Measurements from ENCODE around the gene RAB11FIP2. TPM values are rescaled to one million over a fixed set of nuclear protein-coding genes. Genes with fewer than 3 reads are reported as not detected.

RAB11FIP2 gene
- polyA plus RNA-seq, 1 of the 3 experiments (the other 2 are of a cell fraction): 3.0 TPM

DNA sequence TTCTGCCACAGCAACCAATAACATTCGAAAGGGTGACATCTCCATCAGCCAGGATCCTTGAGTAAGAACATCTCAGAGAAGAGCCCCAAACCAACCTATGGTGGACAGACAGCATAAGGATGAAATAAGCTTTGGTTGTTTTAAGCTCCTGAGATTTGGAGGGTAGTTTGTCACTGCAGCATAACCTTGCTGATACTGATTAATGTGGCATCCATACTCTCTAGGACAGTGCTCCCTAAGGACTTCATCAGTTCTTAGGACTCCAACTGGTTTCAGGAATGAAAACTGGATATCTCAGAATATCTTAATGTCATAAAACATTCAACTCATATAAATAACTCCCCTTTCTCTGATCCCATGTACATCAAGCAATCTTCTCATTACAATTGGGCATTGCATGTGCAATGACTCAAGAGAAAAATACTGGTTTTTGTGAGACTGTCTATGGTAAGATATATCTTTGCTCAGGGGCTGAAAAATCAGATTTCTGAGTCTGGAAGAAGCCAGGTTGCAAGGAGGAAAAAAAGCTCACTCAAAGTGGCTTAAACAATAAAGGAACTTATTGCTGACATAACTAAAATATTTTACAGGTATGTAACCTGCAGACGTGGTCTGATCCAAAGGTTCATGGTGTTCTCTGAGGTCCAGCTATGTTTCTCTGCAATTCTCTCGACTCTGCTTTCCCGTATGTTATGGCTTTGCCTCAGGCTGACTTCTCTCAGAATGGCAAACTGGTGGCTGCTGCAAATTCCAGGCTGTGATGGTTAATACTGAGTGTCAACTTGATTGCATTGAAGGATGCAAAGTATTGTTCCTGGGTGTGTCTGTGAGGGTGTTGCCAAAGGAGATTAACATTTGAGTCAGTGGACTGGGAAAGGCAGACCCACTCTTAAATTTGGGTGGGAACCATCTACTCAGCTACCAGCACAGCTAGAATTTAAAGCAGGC is 65.7 kb downstream of the RAB11FIP2 start:
- H3K36me3 ChIP-seq (replicated peaks in 1 of 2; ENCODE audit: control insufficient read depth in 1 of 2, insufficient read depth in 2 of 2, low read length in 1 of 2): no peaks in the 10 kb centered on the region
- no peaks in the 10 kb centered on the region for H4K20me1 ChIP-seq (ENCODE audit: insufficient read depth)
- peaks cover 2% of the 10 kb centered on the region for H3F3A ChIP-seq (replicated peaks; ENCODE audit: insufficient read depth)
- no peak overlapping the region for H3K4me2 ChIP-seq
- DNase-seq: no peak
- peak overlapping the region in 1 of 2 experiments; percentile 26; a peak in 1 of 4 replicates for H3K27ac ChIP-seq (ENCODE audit: low read depth in 2 of 2, low read length in 1 of 2)
- no peaks in the 10 kb centered on the region; the same call in 1 of the 2 replicates for H3K79me2 ChIP-seq (ENCODE audit: insufficient read depth)
- ChIA-PET CTCF (interaction anchor here (0.7 kb wide), 1 partner anchor 1869 kb away, joined by 3 read pairs; no protein-coding TSS in a partner anchor), POLR2A (interaction anchor here (0.6 kb wide), 1 partner anchor 91 kb away, joined by 5 read pairs; no protein-coding TSS in a partner anchor)
- no peaks in the 10 kb centered on the region for H3K4me1 ChIP-seq (ENCODE audit: control insufficient read depth in 1 of 2, insufficient read depth in 2 of 2, low read depth in 1 of 2, low read length in 1 of 2)
- no peaks in the 10 kb centered on the region for H3K27me3 ChIP-seq (ENCODE audit: insufficient read depth)
- TF ChIP-seq SMC3 (IDR thresholded peaks at IDR 0.05; ENCODE audit: low read depth, low read length) (no peak), JUND (IDR thresholded peaks at IDR 0.05) (no peak), GABPA (IDR thresholded peaks at IDR 0.05; ENCODE audit: low read depth) (no peak), MEF2A (IDR thresholded peaks at IDR 0.05; ENCODE audit: borderline replicate concordance, low read depth) (no peak), NRF1 (IDR thresholded peaks at IDR 0.05; ENCODE audit: low read depth, low read length) (no peak), FOXM1 (IDR thresholded peaks at IDR 0.05; ENCODE audit: low read depth) (no peak), RXRA (IDR thresholded peaks at IDR 0.05; ENCODE audit: borderline replicate concordance, low read depth) (no peak), RCOR1 (IDR thresholded peaks at IDR 0.05; ENCODE audit: low read length) (no peak), SIN3A (IDR thresholded peaks at IDR 0.05; ENCODE audit: borderline replicate concordance, low read depth, low read length) (no peak), RFX5 (IDR thresholded peaks at IDR 0.05; ENCODE audit: low read length) (no peak), FOSL2 (IDR thresholded peaks at IDR 0.05; ENCODE audit: borderline replicate concordance, low read depth) (no peak), CHD2 (IDR thresholded peaks at IDR 0.05; ENCODE audit: low read length, partially characterized antibody) (no peak), NFIC (IDR thresholded peaks at IDR 0.05; ENCODE audit: borderline replicate concordance) (no peak)
- TF ChIP-seq, protein P1, sequence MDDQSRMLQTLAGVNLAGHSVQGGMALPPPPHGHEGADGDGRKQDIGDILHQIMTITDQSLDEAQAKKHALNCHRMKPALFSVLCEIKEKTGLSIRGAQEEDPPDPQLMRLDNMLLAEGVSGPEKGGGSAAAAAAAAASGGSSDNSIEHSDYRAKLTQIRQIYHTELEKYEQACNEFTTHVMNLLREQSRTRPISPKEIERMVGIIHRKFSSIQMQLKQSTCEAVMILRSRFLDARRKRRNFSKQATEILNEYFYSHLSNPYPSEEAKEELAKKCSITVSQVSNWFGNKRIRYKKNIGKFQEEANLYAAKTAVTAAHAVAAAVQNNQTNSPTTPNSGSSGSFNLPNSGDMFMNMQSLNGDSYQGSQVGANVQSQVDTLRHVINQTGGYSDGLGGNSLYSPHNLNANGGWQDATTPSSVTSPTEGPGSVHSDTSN (IDR thresholded peaks at IDR 0.05): no peak
- TF ChIP-seq, protein P2, sequence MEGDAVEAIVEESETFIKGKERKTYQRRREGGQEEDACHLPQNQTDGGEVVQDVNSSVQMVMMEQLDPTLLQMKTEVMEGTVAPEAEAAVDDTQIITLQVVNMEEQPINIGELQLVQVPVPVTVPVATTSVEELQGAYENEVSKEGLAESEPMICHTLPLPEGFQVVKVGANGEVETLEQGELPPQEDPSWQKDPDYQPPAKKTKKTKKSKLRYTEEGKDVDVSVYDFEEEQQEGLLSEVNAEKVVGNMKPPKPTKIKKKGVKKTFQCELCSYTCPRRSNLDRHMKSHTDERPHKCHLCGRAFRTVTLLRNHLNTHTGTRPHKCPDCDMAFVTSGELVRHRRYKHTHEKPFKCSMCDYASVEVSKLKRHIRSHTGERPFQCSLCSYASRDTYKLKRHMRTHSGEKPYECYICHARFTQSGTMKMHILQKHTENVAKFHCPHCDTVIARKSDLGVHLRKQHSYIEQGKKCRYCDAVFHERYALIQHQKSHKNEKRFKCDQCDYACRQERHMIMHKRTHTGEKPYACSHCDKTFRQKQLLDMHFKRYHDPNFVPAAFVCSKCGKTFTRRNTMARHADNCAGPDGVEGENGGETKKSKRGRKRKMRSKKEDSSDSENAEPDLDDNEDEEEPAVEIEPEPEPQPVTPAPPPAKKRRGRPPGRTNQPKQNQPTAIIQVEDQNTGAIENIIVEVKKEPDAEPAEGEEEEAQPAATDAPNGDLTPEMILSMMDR (IDR thresholded peaks at IDR 0.05): no peak
- TF ChIP-seq, protein P3, sequence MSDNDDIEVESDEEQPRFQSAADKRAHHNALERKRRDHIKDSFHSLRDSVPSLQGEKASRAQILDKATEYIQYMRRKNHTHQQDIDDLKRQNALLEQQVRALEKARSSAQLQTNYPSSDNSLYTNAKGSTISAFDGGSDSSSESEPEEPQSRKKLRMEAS (IDR thresholded peaks at IDR 0.05; ENCODE audit: low read depth): no peak
- TF ChIP-seq, protein P4, sequence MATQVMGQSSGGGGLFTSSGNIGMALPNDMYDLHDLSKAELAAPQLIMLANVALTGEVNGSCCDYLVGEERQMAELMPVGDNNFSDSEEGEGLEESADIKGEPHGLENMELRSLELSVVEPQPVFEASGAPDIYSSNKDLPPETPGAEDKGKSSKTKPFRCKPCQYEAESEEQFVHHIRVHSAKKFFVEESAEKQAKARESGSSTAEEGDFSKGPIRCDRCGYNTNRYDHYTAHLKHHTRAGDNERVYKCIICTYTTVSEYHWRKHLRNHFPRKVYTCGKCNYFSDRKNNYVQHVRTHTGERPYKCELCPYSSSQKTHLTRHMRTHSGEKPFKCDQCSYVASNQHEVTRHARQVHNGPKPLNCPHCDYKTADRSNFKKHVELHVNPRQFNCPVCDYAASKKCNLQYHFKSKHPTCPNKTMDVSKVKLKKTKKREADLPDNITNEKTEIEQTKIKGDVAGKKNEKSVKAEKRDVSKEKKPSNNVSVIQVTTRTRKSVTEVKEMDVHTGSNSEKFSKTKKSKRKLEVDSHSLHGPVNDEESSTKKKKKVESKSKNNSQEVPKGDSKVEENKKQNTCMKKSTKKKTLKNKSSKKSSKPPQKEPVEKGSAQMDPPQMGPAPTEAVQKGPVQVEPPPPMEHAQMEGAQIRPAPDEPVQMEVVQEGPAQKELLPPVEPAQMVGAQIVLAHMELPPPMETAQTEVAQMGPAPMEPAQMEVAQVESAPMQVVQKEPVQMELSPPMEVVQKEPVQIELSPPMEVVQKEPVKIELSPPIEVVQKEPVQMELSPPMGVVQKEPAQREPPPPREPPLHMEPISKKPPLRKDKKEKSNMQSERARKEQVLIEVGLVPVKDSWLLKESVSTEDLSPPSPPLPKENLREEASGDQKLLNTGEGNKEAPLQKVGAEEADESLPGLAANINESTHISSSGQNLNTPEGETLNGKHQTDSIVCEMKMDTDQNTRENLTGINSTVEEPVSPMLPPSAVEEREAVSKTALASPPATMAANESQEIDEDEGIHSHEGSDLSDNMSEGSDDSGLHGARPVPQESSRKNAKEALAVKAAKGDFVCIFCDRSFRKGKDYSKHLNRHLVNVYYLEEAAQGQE (IDR thresholded peaks at IDR 0.05; ENCODE audit: low read depth, low read length): no peak
- 58% methylated on average over 4 of the region's 4 CpGs for WGBS (ENCODE audit: low lambda C conversion rate)
- no peaks in the 10 kb centered on the region for H3K9me2 ChIP-seq
- no peak overlapping the region for H3K4me3 ChIP-seq (ENCODE audit: low read depth in 2 of 2, low read length in 1 of 2)
- H3K9ac ChIP-seq: no peak overlapping the region
- no peak overlapping the region for H2AFZ ChIP-seq (ENCODE audit: low read depth)
- H3K9me3 ChIP-seq: no peaks in the 10 kb centered on the region
